Measurements from ENCODE around the gene SAP30. TPM values are rescaled to one million over a fixed set of nuclear protein-coding genes. Genes with fewer than 3 reads are reported as not detected.
A peak's percentile ranks its signal among the peaks of the same experiment; 100 is the strongest.

Gene SAP30
- total and polyA plus RNA-seq, 8 donors: 2.3 to 7.5 (median 4.0) TPM

GRCh38 chr4:173420324-173420752 is 49.6 kb downstream of the SAP30 start:
- intact Hi-C loops (cut with DNase I): loop anchor here in 1 of 3 donors (10.0 kb wide), 1 partner anchor 74 kb away; no protein-coding TSS in a partner anchor
- peak in 3 of 4 donors; percentile 36 to 56 (median 36) for ATAC-seq
- Histone ChIP-seq H3K27ac (no peak overlapping the region), H3K4me3 (no peak overlapping the region), H3K36me3 (no peaks in the 10 kb centered on the region), H3K4me1 (peaks cover 0 to 4% (median 0%) of the 10 kb centered on the region in 3 donors), H3K27me3 (no peaks in the 10 kb centered on the region), H3K9me3 (no peaks in the 10 kb centered on the region)
- DNase-seq: no peak
- WGBS, 2 donors: 7% methylated on average over 4 of the region's 4 CpGs
- peak; percentile 78 for FAIRE-seq
- TF ChIP-seq CTCF (IDR thresholded peaks at IDR 0.05): peak in 2 of 4 donors; percentile 17 to 34

- Histone ChIP-seq H3K9me3 (no peaks in the 10 kb centered on the region), H3K27ac (no peak overlapping the region), H3K4me1 (peaks cover 0 to 4% (median 0%) of the 10 kb centered on the region in 3 donors), H3K36me3 (no peaks in the 10 kb centered on the region), H3K4me3 (no peak overlapping the region), H3K27me3 (no peaks in the 10 kb centered on the region)
- WGBS, 2 donors: 84 to 89% methylated on average over 2 of the region's 2 CpGs
- ATAC-seq (no peak), DNase-seq (no peak), FAIRE-seq (no peak)
- intact Hi-C loops (cut with DNase I): loop anchor here in 1 of 3 donors (10.0 kb wide), 1 partner anchor 74 kb away; no protein-coding TSS in a partner anchor
- no peak for TF ChIP-seq CTCF (IDR thresholded peaks at IDR 0.05)
These were observed 50.0 kb downstream of the SAP30 start for GRCh38 chr4:173420801-173421200.

- WGBS, 2 donors: 58 to 69% methylated on average over 2 of the region's 2 CpGs
- TF ChIP-seq CTCF (IDR thresholded peaks at IDR 0.05): no peak
- intact Hi-C loops (cut with DNase I): loop anchor here in 1 of 3 donors (10.0 kb wide), 1 partner anchor 70 kb away; no protein-coding TSS in a partner anchor
- H3K9me3 ChIP-seq: no peaks in the 10 kb centered on the region
- H3K4me3 ChIP-seq: no peak overlapping the region
- H3K27me3 ChIP-seq: no peaks in the 10 kb centered on the region
- H3K36me3 ChIP-seq: no peaks in the 10 kb centered on the region
- no peak for ATAC-seq
- DNase-seq: no peak
- H3K27ac ChIP-seq: no peak overlapping the region
- FAIRE-seq: no peak
- H3K4me1 ChIP-seq: no peaks in the 10 kb centered on the region
These were observed 54.4 kb downstream of the SAP30 start for GRCh38 chr4:173424899-173425805.

- Histone ChIP-seq H3K36me3 (no peaks in the 10 kb centered on the region), H3K4me1 (no peaks in the 10 kb centered on the region), H3K27ac (no peak overlapping the region), H3K9me3 (no peaks in the 10 kb centered on the region), H3K4me3 (no peak overlapping the region), H3K27me3 (no peaks in the 10 kb centered on the region)
- FAIRE-seq (no peak), DNase-seq (no peak), ATAC-seq (no peak)
- no peak for TF ChIP-seq CTCF (IDR thresholded peaks at IDR 0.05)
- intact Hi-C loops (cut with DNase I): loop anchor here in 1 of 3 donors (10.0 kb wide), 1 partner anchor 69 kb away; no protein-coding TSS in a partner anchor
- 82 to 87% methylated on average over 2 of the region's 2 CpGs for WGBS, 2 donors
These were observed 55.3 kb downstream of the SAP30 start for GRCh38 chr4:173426064-173426463.

Other genes starting within 250 kb of the SAP30 start
- 10 to 100 TPM; 19.5 to 31.2 (median 26.3) TPM for gene GALNT7, start 202.1 kb upstream of the SAP30 start, total RNA-seq
- 10 to 100 TPM in 1 of 2 donors, 1 to 10 TPM in 1; 5.7 to 11.6 TPM for gene GALNT7, start 202.1 kb upstream of the SAP30 start, polyA plus RNA-seq
- 10 to 100 TPM in 2 of 6 donors, 1 to 10 TPM in 4; 4.0 to 15.0 (median 9.3) TPM for gene HMGB2, start 36.6 kb upstream of the SAP30 start, total RNA-seq
- gene HMGB2, start 36.6 kb upstream of the SAP30 start, polyA plus RNA-seq: 10 to 100 TPM; 28.2 to 29.0 TPM
- gene SCRG1, start 28.2 kb downstream of the SAP30 start, total RNA-seq: under 1 TPM in 4 of 6 donors, not detected in 2; 0.06 to 0.43 (median 0.35) TPM
- under 1 TPM; 0.14 to 0.38 TPM for gene SCRG1, start 28.2 kb downstream of the SAP30 start, polyA plus RNA-seq
- 10 to 100 TPM in 1 of 6 donors, 1 to 10 TPM in 5; 1.7 to 11.4 (median 2.7) TPM for gene HAND2, start 159.3 kb downstream of the SAP30 start, total RNA-seq
- 1 to 10 TPM; 3.8 to 5.0 TPM for gene HAND2, start 159.3 kb downstream of the SAP30 start, polyA plus RNA-seq

All from pancreas (tissue), 10 donors.